Loucy (cell line): Measurements from ENCODE around the gene PIAS3.

ENCODE experiments used
- EZH2phosphoT487 ChIP-seq: fragments of 200-600 bp; IDR thresholded peaks from 2 replicates; pipeline ENCODE4 v1.6.1; 2018; ENCODE audit warnings: antibody characterized with exemption, mild to moderate bottlenecking, moderate library complexity, borderline replicate concordance
- TF ChIP-seq, protein P1 (sequence below): fragments of 200-600 bp; sonication (generic); conservative IDR thresholded peaks from 2 replicates; pipeline ENCODE4 v1.5.1; 2014; ENCODE audit warnings: mild to moderate bottlenecking, antibody characterized with exemption, low read length

DNA sequence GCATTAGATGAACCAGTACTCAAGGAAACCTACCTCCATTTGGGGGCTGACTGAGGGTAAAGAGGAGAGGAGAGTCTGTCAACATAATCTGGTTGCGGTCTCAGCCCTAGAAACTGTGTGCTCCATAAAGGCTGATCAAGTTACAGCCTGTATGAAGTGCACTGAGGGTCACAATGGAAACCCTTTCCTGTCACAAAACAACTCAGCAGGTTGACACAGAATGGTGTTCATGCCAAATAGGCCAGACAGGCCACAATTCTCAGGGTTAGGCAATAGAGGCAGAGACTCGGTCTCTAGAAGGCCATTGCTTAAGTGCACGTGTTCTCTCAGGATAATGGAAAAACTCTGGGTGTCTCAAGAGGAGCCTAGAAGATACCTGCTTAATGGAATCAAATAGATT is 30.8 kb upstream of the PIAS3 start:
- TF ChIP-seq, protein P1, sequence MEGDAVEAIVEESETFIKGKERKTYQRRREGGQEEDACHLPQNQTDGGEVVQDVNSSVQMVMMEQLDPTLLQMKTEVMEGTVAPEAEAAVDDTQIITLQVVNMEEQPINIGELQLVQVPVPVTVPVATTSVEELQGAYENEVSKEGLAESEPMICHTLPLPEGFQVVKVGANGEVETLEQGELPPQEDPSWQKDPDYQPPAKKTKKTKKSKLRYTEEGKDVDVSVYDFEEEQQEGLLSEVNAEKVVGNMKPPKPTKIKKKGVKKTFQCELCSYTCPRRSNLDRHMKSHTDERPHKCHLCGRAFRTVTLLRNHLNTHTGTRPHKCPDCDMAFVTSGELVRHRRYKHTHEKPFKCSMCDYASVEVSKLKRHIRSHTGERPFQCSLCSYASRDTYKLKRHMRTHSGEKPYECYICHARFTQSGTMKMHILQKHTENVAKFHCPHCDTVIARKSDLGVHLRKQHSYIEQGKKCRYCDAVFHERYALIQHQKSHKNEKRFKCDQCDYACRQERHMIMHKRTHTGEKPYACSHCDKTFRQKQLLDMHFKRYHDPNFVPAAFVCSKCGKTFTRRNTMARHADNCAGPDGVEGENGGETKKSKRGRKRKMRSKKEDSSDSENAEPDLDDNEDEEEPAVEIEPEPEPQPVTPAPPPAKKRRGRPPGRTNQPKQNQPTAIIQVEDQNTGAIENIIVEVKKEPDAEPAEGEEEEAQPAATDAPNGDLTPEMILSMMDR, result no peak
- TF ChIP-seq EZH2phosphoT487, result no peak
